ENCODE measurements around the gene LMO2. TPM values are rescaled to one million over a fixed set of nuclear protein-coding genes. Genes with fewer than 3 reads are reported as not detected.
A peak's percentile ranks its signal among the peaks of the same experiment; 100 is the strongest.

The LMO2 gene
- total RNA-seq, 1 donor from 2014 or later: 12.7 TPM

GRCh38 chr11:33877038-33877437 lies 14.8 kb downstream of the LMO2 start:
- Mint-ChIP-seq H3K27me3 (peaks cover 68% of the 10 kb centered on the region), H3K9me3 (no peaks in the 10 kb centered on the region), H3K4me3 (no peak overlapping the region), H3K36me3 (no peaks in the 10 kb centered on the region), H3K4me1 (ENCODE audit: unreplicated experiment) (peaks cover 5% of the 10 kb centered on the region), H3K27ac (no peak overlapping the region)
- TF ChIP-seq CTCF (conservative IDR thresholded peaks at IDR 0.05): no peak
- DNase-seq (ENCODE audit: extremely low spot score, unreplicated experiment): no peak

- Mint-ChIP-seq H3K4me3 (no peak overlapping the region), H3K27ac (no peak overlapping the region), H3K36me3 (no peaks in the 10 kb centered on the region), H3K4me1 (ENCODE audit: unreplicated experiment) (peaks cover 5% of the 10 kb centered on the region), H3K27me3 (peaks cover 66% of the 10 kb centered on the region), H3K9me3 (no peaks in the 10 kb centered on the region)
- TF ChIP-seq CTCF (conservative IDR thresholded peaks at IDR 0.05): no peak
- no peak for DNase-seq (ENCODE audit: extremely low spot score, unreplicated experiment)
These were observed 16.1 kb downstream of the LMO2 start for GRCh38 chr11:33875621-33876294.

GRCh38 chr11:33874910-33875490 lies 16.9 kb downstream of the LMO2 start:
- no peaks in the 10 kb centered on the region for H3K9me3 Mint-ChIP-seq
- no peaks in the 10 kb centered on the region for H3K36me3 Mint-ChIP-seq
- DNase-seq (ENCODE audit: extremely low spot score, unreplicated experiment): no peak
- peaks cover 5% of the 10 kb centered on the region for H3K4me1 Mint-ChIP-seq (ENCODE audit: unreplicated experiment)
- H3K27me3 Mint-ChIP-seq: peaks cover 72% of the 10 kb centered on the region
- TF ChIP-seq CTCF (conservative IDR thresholded peaks at IDR 0.05): no peak
- H3K27ac Mint-ChIP-seq: no peak overlapping the region
- no peak overlapping the region for H3K4me3 Mint-ChIP-seq

- TF ChIP-seq CTCF (conservative IDR thresholded peaks at IDR 0.05): no peak
- Mint-ChIP-seq H3K4me1 (ENCODE audit: unreplicated experiment) (peaks cover 5% of the 10 kb centered on the region), H3K27me3 (peaks cover 77% of the 10 kb centered on the region), H3K27ac (no peak overlapping the region), H3K36me3 (no peaks in the 10 kb centered on the region), H3K4me3 (no peak overlapping the region), H3K9me3 (no peaks in the 10 kb centered on the region)
- no peak for DNase-seq (ENCODE audit: extremely low spot score, unreplicated experiment)
These were observed 17.4 kb downstream of the LMO2 start for GRCh38 chr11:33874433-33874832.

GRCh38 chr11:33869481-33870422 lies 22.1 kb downstream of the LMO2 start:
- no peak for DNase-seq (ENCODE audit: extremely low spot score, unreplicated experiment)
- no peaks in the 10 kb centered on the region for H3K36me3 Mint-ChIP-seq
- peak overlapping the region; percentile 97 for H3K4me3 Mint-ChIP-seq
- H3K27ac Mint-ChIP-seq: peak overlapping the region; percentile 72
- no peaks in the 10 kb centered on the region for H3K9me3 Mint-ChIP-seq
- peaks cover 12% of the 10 kb centered on the region for H3K4me1 Mint-ChIP-seq (ENCODE audit: unreplicated experiment)
- H3K27me3 Mint-ChIP-seq: peaks cover 81% of the 10 kb centered on the region
- TF ChIP-seq CTCF (conservative IDR thresholded peaks at IDR 0.05): no peak

All from type B pancreatic cell (in vitro differentiated cells).